Heart left ventricle (tissue), 13 donors: Measurements from ENCODE around the gene GALNT2.

Source experiments
- POLR2A ChIP-seq, 2 donors: fragments of 450-650 bp; IDR thresholded peaks; one replicate each; pipeline ENCODE4 v1.6.1; 2017; ENCODE audit warnings: antibody characterized with exemption in 2 of 2, mild to moderate bottlenecking in 2 of 2, moderate library complexity in 2 of 2
- TF ChIP-seq, protein P1 (sequence below), 12 donors: fragments of 200-600 bp; sonication (generic) in 4 of 12; IDR thresholded peaks; one replicate each; pipeline versions ENCODE4 v1.5.0 to v1.8.0; 2018 to 2022; ENCODE audit warnings: antibody characterized with exemption in 12 of 12, mild to moderate bottlenecking in 5 of 12
- donor health status: ischemic (EF 13 %, LVEDD 7.1; RV severe dilation, severe dysfunction).
- donor health status: DM: no; HTN: yes; CAD: no.
- donor health status: DM: no; HTN: no; CAD: no.
- donor health status: ischemic (EF 25% LVEDD 6.9; RV normal size, moderate dysfunction).
- donor health status: ischemic (EF 25% LVEDD 5.7; RV mildly dilated, moderate dysfunction).
- donor health status: ischemic (EF 35%, LVEDD 5.7; RV mildly dilated, moderate dysfunction).
- donor health status: nonischemic (EF 11% LVEDD 7.7; RV severe dilation, severe dysfunction).
- donor health status: DM: yes; HTN: yes; CAD: no.
- donor health status: PGD.
- donor health status: ischemic (EF 29% LVEDD 5.4; RV normal size, mild dysfunction).
- donor health status: nonischemic (EF 23%, LVEDD 6.1; RV moderate dilation, normal function).

DNA sequence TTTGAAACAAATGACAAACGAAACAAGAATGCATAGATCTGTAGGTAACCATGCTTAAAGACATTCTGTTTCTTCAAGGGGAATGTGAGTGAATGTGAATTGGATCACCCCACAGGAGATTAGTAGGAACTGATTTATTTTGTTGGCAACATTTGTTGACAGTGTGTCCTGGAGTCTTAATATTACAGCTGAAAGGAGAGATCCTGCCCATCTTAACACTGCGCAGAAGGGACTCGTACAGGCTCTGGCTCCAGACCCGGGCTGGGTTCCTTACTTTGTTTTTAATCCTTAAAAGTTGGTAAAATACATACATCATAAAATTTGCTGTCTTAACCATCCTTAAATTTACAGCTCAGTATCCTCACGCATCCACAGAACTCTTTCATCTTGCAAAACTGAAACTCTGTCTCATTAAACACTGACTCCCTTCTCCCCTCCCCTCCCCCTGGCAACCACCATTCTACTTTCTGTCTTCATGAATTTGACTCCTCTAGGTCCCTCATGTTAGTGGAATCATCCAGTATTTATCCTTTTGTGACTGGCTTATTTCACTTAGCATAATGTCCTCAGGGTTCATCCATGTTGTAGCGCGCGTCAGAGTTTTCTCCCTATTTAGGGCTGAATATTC lies 74.1 kb downstream of the GALNT2 start:
- TF ChIP-seq, protein P1, sequence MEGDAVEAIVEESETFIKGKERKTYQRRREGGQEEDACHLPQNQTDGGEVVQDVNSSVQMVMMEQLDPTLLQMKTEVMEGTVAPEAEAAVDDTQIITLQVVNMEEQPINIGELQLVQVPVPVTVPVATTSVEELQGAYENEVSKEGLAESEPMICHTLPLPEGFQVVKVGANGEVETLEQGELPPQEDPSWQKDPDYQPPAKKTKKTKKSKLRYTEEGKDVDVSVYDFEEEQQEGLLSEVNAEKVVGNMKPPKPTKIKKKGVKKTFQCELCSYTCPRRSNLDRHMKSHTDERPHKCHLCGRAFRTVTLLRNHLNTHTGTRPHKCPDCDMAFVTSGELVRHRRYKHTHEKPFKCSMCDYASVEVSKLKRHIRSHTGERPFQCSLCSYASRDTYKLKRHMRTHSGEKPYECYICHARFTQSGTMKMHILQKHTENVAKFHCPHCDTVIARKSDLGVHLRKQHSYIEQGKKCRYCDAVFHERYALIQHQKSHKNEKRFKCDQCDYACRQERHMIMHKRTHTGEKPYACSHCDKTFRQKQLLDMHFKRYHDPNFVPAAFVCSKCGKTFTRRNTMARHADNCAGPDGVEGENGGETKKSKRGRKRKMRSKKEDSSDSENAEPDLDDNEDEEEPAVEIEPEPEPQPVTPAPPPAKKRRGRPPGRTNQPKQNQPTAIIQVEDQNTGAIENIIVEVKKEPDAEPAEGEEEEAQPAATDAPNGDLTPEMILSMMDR (IDR thresholded peaks at IDR 0.05) = no peak
- no peak for TF ChIP-seq POLR2A (IDR thresholded peaks at IDR 0.05)
